SK-N-SH treated with all-trans-retinoic acid at 6 μM for 48 hours (cell line): ENCODE data around the gene MED27.

Experiments used
- ARNTL ChIP-seq: fragments of 450-650 bp; formaldehyde crosslinking; IDR thresholded peaks from 2 replicates; pipeline ENCODE4 v1.5.0; 2020; ENCODE audit warnings: low read depth, mild to moderate bottlenecking, moderate library complexity, borderline replicate concordance
- GLIS3 ChIP-seq: fragments of 250-450 bp; sonication (Bioruptor Pico); IDR thresholded peaks from 2 replicates; pipeline ENCODE4 v1.5.0; 2020; ENCODE audit warnings: mild to moderate bottlenecking, moderate library complexity
- ISL1 ChIP-seq: fragments of 250-450 bp; sonication (Bioruptor Pico); IDR thresholded peaks from 2 replicates; pipeline ENCODE4 v2.1.2; 2022; ENCODE audit warnings: mild to moderate bottlenecking, moderate library complexity
- PPARA ChIP-seq: fragments of 250-450 bp; sonication (Bioruptor Pico); IDR thresholded peaks from 2 replicates; pipeline ENCODE4 v1.5.0; 2020; ENCODE audit warnings: mild to moderate bottlenecking, borderline replicate concordance
- RARB ChIP-seq: fragments of 250-450 bp; sonication (Bioruptor Pico); IDR thresholded peaks from 2 replicates; pipeline ENCODE4 v1.8.0; 2021; ENCODE audit warnings: mild to moderate bottlenecking, moderate library complexity
- SNAI2 ChIP-seq: fragments of 250-450 bp; sonication (Bioruptor Pico); IDR thresholded peaks from 2 replicates; pipeline ENCODE4 v1.5.0; 2020; ENCODE audit warnings: mild to moderate bottlenecking, moderate library complexity
- TOX ChIP-seq: fragments of 250-450 bp; sonication (Bioruptor Pico); IDR thresholded peaks from 2 replicates; pipeline ENCODE4 v1.8.0; 2021; ENCODE audit warnings: mild to moderate bottlenecking, moderate library complexity, borderline replicate concordance
- ZFP3 ChIP-seq: fragments of 250-450 bp; sonication (Bioruptor Pico); IDR thresholded peaks from 2 replicates; pipeline ENCODE4 v1.5.0; 2020; ENCODE audit warnings: mild to moderate bottlenecking, moderate library complexity
- ZFP30 ChIP-seq: fragments of 450-650 bp; formaldehyde crosslinking; IDR thresholded peaks from 2 replicates; pipeline ENCODE4 v1.5.0; 2022; ENCODE audit warnings: mild to moderate bottlenecking, moderate library complexity
- ZNF8 ChIP-seq: fragments of 450-650 bp; formaldehyde crosslinking; IDR thresholded peaks from 2 replicates; pipeline ENCODE4 v1.5.0; 2020; ENCODE audit warnings: mild to moderate bottlenecking, moderate library complexity
- TF ChIP-seq, protein P1 (sequence below): fragments of 250-450 bp; sonication (Bioruptor Pico); IDR thresholded peaks from 2 replicates; pipeline ENCODE4 v1.5.1; 2021; ENCODE audit warnings: mild to moderate bottlenecking, moderate library complexity
- TF ChIP-seq, protein P2 (sequence below): fragments of 250-450 bp; sonication (Bioruptor Pico); IDR thresholded peaks from 2 replicates; pipeline ENCODE4 v1.5.1; 2020; ENCODE audit warnings: low read depth, mild to moderate bottlenecking, moderate library complexity
- TF ChIP-seq, protein P3 (sequence below): fragments of 250-450 bp; sonication (Bioruptor Pico); IDR thresholded peaks from 2 replicates; pipeline ENCODE4 v1.8.0; 2020; ENCODE audit warnings: mild to moderate bottlenecking, moderate library complexity, borderline replicate concordance
- TF ChIP-seq, protein P4 (sequence below): fragments of 250-450 bp; sonication (Bioruptor Pico); IDR thresholded peaks from 2 replicates; pipeline ENCODE4 v1.8.0; 2021; ENCODE audit warnings: low read depth, mild to moderate bottlenecking, moderate library complexity, borderline replicate concordance

DNA sequence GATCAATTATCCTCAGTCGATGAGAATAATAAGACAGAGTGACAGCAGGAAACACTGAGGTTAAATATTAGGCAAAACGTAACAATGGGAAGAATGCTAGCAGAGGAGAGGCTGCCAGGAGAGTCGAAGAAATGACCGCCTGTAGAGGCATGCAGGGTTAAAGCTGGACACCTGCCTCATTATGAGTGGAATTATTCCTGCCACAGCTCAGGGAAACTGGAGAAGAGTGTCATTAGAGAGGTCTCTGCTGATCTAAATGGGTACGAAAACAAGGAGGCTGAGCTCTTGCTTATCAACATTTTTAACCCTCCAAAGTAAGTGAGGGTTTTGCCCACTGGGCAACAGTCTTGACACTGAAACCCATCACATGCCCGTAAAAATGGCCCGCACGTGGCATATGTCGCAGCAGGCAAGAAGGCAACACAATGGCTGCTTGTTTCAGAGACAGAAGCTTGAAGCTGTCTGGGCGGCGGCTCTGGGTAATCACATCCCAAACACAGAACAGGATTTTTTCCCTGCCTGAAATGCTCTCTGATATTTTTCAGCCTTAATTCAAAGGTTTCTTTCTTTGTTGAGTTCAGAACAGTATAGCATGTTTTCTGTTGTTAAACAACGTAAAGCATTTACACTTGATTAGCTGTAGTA, 118.7 kb downstream of the MED27 start:
- TF ChIP-seq, protein P1, sequence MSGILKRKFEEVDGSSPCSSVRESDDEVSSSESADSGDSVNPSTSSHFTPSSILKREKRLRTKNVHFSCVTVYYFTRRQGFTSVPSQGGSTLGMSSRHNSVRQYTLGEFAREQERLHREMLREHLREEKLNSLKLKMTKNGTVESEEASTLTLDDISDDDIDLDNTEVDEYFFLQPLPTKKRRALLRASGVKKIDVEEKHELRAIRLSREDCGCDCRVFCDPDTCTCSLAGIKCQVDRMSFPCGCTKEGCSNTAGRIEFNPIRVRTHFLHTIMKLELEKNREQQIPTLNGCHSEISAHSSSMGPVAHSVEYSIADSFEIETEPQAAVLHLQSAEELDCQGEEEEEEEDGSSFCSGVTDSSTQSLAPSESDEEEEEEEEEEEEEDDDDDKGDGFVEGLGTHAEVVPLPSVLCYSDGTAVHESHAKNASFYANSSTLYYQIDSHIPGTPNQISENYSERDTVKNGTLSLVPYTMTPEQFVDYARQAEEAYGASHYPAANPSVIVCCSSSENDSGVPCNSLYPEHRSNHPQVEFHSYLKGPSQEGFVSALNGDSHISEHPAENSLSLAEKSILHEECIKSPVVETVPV (CRISPR knock-in tag) = no peak
- TF ChIP-seq ZFP30 (CRISPR knock-in tag) = no peak
- TF ChIP-seq, protein P2, sequence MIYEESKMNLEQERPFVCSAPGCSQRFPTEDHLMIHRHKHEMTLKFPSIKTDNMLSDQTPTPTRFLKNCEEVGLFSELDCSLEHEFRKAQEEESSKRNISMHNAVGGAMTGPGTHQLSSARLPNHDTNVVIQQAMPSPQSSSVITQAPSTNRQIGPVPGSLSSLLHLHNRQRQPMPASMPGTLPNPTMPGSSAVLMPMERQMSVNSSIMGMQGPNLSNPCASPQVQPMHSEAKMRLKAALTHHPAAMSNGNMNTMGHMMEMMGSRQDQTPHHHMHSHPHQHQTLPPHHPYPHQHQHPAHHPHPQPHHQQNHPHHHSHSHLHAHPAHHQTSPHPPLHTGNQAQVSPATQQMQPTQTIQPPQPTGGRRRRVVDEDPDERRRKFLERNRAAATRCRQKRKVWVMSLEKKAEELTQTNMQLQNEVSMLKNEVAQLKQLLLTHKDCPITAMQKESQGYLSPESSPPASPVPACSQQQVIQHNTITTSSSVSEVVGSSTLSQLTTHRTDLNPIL = no peak
- TF ChIP-seq RARB (CRISPR knock-in tag) = no peak
- TF ChIP-seq ZFP3 (CRISPR knock-in tag) = no peak
- no peak for TF ChIP-seq PPARA (CRISPR knock-in tag)
- TF ChIP-seq GLIS3 (CRISPR knock-in tag) = no peak
- TF ChIP-seq, protein P3, sequence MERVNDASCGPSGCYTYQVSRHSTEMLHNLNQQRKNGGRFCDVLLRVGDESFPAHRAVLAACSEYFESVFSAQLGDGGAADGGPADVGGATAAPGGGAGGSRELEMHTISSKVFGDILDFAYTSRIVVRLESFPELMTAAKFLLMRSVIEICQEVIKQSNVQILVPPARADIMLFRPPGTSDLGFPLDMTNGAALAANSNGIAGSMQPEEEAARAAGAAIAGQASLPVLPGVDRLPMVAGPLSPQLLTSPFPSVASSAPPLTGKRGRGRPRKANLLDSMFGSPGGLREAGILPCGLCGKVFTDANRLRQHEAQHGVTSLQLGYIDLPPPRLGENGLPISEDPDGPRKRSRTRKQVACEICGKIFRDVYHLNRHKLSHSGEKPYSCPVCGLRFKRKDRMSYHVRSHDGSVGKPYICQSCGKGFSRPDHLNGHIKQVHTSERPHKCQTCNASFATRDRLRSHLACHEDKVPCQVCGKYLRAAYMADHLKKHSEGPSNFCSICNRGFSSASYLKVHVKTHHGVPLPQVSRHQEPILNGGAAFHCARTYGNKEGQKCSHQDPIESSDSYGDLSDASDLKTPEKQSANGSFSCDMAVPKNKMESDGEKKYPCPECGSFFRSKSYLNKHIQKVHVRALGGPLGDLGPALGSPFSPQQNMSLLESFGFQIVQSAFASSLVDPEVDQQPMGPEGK (CRISPR knock-in tag) = no peak
- no peak for TF ChIP-seq ZNF8 (CRISPR knock-in tag)
- TF ChIP-seq, protein P4, sequence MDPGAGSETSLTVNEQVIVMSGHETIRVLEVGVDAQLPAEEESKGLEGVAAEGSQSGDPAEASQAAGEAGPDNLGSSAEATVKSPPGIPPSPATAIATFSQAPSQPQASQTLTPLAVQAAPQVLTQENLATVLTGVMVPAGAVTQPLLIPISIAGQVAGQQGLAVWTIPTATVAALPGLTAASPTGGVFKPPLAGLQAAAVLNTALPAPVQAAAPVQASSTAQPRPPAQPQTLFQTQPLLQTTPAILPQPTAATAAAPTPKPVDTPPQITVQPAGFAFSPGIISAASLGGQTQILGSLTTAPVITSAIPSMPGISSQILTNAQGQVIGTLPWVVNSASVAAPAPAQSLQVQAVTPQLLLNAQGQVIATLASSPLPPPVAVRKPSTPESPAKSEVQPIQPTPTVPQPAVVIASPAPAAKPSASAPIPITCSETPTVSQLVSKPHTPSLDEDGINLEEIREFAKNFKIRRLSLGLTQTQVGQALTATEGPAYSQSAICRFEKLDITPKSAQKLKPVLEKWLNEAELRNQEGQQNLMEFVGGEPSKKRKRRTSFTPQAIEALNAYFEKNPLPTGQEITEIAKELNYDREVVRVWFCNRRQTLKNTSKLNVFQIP (CRISPR knock-in tag) = no peak
- no peak for TF ChIP-seq SNAI2 (CRISPR knock-in tag)
- TF ChIP-seq TOX (CRISPR knock-in tag) = no peak
- no peak for TF ChIP-seq ISL1 (CRISPR knock-in tag)
- TF ChIP-seq ARNTL (CRISPR knock-in tag) = no peak
